ENCODE results near the gene ZNF280C.

DNA sequence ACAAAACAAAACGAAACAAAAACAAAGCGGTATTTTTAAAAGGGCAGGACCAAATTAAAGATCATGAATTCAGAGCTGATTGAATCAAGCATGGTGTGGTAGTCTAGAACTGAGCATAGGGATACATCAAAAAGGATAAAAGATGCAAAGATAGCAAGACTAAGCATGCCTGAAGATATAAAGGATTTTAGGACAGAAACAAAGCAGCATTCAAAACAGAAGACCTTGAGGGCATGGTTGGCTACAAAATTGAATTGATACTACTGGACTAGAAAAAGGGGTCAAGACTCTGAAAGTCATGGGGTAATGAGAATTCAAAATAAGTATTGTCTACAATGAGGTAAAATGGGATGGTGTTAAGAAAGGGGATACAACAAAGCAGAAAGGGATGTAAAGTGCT lies 55.3 kb downstream of the ZNF280C start:
- TF ChIP-seq, protein P1, sequence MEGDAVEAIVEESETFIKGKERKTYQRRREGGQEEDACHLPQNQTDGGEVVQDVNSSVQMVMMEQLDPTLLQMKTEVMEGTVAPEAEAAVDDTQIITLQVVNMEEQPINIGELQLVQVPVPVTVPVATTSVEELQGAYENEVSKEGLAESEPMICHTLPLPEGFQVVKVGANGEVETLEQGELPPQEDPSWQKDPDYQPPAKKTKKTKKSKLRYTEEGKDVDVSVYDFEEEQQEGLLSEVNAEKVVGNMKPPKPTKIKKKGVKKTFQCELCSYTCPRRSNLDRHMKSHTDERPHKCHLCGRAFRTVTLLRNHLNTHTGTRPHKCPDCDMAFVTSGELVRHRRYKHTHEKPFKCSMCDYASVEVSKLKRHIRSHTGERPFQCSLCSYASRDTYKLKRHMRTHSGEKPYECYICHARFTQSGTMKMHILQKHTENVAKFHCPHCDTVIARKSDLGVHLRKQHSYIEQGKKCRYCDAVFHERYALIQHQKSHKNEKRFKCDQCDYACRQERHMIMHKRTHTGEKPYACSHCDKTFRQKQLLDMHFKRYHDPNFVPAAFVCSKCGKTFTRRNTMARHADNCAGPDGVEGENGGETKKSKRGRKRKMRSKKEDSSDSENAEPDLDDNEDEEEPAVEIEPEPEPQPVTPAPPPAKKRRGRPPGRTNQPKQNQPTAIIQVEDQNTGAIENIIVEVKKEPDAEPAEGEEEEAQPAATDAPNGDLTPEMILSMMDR (IDR thresholded peaks at IDR 0.05) = no peak
- no peak for TF ChIP-seq POLR2A (IDR thresholded peaks at IDR 0.05)
